ENCODE measurements around the gene FBXL13.
"Not testable (repeated sequence)": the region's sequence is repeated elsewhere in the genome, so short reads cannot be mapped to it uniquely, and the experiment has no call there.

FBXL13 gene

GRCh38 chr7:102843850-102844249 lies 230.7 kb downstream of the FBXL13 start:
- no peak for DNase-seq

GRCh38 chr7:102842284-102842683 lies 232.3 kb downstream of the FBXL13 start:
- no peak for DNase-seq

GRCh38 chr7:102841290-102841689 lies 233.3 kb downstream of the FBXL13 start:
- DNase-seq = no peak

- DNase-seq = no peak
Observed at GRCh38 chr7:102840404-102840803, 234.2 kb downstream of the FBXL13 start.

- DNase-seq = not testable (repeated sequence)
Observed at GRCh38 chr7:102838572-102839101, 236.0 kb downstream of the FBXL13 start.

GRCh38 chr7:102837802-102838201 lies 236.8 kb downstream of the FBXL13 start:
- no peak for DNase-seq

GRCh38 chr7:102836977-102837376 lies 237.6 kb downstream of the FBXL13 start:
- DNase-seq = no peak

GRCh38 chr7:102836191-102836919 lies 238.2 kb downstream of the FBXL13 start:
- no peak for DNase-seq

- no peak for DNase-seq
Observed at GRCh38 chr7:102834999-102835398, 239.6 kb downstream of the FBXL13 start.

- DNase-seq = no peak
Observed at GRCh38 chr7:102834466-102834865, 240.1 kb downstream of the FBXL13 start.

- no peak for DNase-seq
Observed at GRCh38 chr7:102833343-102833742, 241.3 kb downstream of the FBXL13 start.

GRCh38 chr7:102832674-102833073 lies 241.9 kb downstream of the FBXL13 start:
- DNase-seq = no peak

GRCh38 chr7:102830197-102830596 lies 244.4 kb downstream of the FBXL13 start:
- DNase-seq = no peak

- DNase-seq = no peak
Observed at GRCh38 chr7:102829075-102829474, 245.5 kb downstream of the FBXL13 start.

GRCh38 chr7:102828286-102828685 lies 246.3 kb downstream of the FBXL13 start:
- DNase-seq = no peak

GRCh38 chr7:102823390-102824119 lies 251.0 kb downstream of the FBXL13 start:
- no peak for DNase-seq

- DNase-seq = no peak
Observed at GRCh38 chr7:102821994-102822747, 252.4 kb downstream of the FBXL13 start.

GRCh38 chr7:102819151-102819550 lies 255.4 kb downstream of the FBXL13 start:
- DNase-seq = no peak

- no peak for DNase-seq
Observed at GRCh38 chr7:102817616-102818573, 256.7 kb downstream of the FBXL13 start.

GRCh38 chr7:102814025-102814471 lies 260.5 kb downstream of the FBXL13 start:
- DNase-seq = no peak

- no peak for DNase-seq
Observed at GRCh38 chr7:102813191-102814024, 261.2 kb downstream of the FBXL13 start.
